GM23338 (cell line): ENCODE data around the gene LAPTM5.

ENCODE experiments used
- ETS1 ChIP-seq: IDR thresholded peaks from 2 replicates; pipeline ENCODE4 v1.6.1; 2016; ENCODE audit warnings: antibody characterized with exemption
- EZH2 ChIP-seq: fragments of 200-600 bp; sonication (generic); IDR thresholded peaks from one replicate; pipeline ENCODE4 v1.8.0; 2017; ENCODE audit warnings: antibody characterized with exemption, mild to moderate bottlenecking, low read depth; ENCODE audit not compliant: unreplicated experiment
- POLR2AphosphoS5 ChIP-seq: IDR thresholded peaks from 2 replicates; pipeline ENCODE4 v1.6.1; 2016; ENCODE audit warnings: antibody characterized with exemption, low read depth
- REST ChIP-seq: IDR thresholded peaks from one replicate; pipeline ENCODE4 v1.6.1; 2018; ENCODE audit warnings: antibody characterized with exemption; ENCODE audit not compliant: unreplicated experiment
- TF ChIP-seq, protein P1 (sequence below), 2 experiments: fragments of 200-600 bp in 1 of 2; sonication (generic) in 1 of 2; conservative IDR thresholded peaks; 2 replicates each; pipeline versions ENCODE4 v1.5.1 to v1.6.1; 2016 to 2017; ENCODE audit warnings: antibody characterized with exemption in 2 of 2, low read depth in 2 of 2, mild to moderate bottlenecking in 2 of 2, moderate library complexity in 1 of 2

DNA sequence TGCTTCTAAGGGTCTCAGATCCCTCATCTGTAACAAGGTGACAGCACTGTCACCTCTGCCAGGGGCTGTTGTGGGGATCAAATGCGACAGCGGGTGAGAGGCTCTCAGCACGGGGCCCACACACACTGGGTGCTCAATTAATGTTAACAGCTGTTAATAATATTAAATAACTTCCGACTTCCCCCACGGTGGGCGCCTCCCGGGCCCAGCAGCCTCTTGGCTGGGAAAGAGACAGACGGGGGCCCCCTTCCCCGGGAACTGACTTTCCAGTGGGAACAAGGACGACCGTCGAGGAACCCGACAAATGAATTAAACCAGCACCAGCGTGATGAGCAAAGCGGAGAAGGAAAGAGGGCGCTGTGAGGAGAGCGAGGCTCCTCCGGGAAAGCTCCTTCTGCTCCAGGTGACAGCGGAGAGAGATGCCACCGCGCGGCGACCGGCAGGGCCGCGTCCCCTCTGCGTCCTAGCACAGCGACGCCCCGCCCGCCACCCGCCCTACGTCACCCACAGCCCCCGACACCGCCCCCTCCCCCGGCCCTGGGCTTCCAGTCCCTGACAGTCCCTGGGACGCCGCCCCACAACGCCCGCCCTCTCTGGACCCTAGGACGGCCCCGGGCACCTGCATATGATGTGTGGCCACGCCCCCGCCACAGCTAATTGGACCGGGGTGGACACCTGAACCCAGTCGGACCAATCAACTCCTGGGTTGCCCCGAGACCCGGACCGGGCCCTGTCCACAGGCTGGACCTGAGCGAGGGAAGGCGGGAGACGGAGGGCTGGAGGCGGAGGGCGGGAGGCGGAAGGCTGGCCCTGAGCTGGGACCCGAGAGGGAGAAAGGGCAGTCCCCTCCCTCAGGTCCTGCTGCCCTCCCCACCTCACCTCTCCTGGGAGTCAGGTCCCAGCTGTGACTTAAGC lies 72.4 kb downstream of the LAPTM5 start:
- TF ChIP-seq, protein P1, sequence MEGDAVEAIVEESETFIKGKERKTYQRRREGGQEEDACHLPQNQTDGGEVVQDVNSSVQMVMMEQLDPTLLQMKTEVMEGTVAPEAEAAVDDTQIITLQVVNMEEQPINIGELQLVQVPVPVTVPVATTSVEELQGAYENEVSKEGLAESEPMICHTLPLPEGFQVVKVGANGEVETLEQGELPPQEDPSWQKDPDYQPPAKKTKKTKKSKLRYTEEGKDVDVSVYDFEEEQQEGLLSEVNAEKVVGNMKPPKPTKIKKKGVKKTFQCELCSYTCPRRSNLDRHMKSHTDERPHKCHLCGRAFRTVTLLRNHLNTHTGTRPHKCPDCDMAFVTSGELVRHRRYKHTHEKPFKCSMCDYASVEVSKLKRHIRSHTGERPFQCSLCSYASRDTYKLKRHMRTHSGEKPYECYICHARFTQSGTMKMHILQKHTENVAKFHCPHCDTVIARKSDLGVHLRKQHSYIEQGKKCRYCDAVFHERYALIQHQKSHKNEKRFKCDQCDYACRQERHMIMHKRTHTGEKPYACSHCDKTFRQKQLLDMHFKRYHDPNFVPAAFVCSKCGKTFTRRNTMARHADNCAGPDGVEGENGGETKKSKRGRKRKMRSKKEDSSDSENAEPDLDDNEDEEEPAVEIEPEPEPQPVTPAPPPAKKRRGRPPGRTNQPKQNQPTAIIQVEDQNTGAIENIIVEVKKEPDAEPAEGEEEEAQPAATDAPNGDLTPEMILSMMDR (conservative IDR thresholded peaks at IDR 0.05; ENCODE audit: low read depth in 2 of 2) = peak; percentile 18 to 59; a peak in 2 of 4 replicates
- TF ChIP-seq EZH2 = no peak
- TF ChIP-seq ETS1 = no peak
- TF ChIP-seq POLR2AphosphoS5 = peak; percentile 76
- no peak for TF ChIP-seq REST
